Testis (tissue), 3 donors: ENCODE results near the gene EXOSC7. TPM values are rescaled to one million over a fixed set of nuclear protein-coding genes. Genes with fewer than 3 reads are reported as not detected.

ENCODE experiments used
- DNase-seq: peaks from one replicate; pipeline ENCODE4 v3.0.0-alpha.2; 2019
- H3K27ac ChIP-seq, 2 donors: fragments of 200-600 bp; sonication (generic); one replicate each; pipeline ENCODE4 v1.5.1; 2019
- H3K27me3 ChIP-seq: fragments of 200-600 bp; sonication (generic); one replicate; pipeline ENCODE4 v1.5.1; 2019
- H3K36me3 ChIP-seq: fragments of 200-600 bp; sonication (generic); one replicate; pipeline ENCODE4 v1.5.1; 2017; ENCODE audit warnings: low read depth; ENCODE audit errors: missing control alignments
- H3K4me1 ChIP-seq: fragments of 200-600 bp; sonication (generic); one replicate; pipeline ENCODE4 v1.5.1; 2019
- H3K4me3 ChIP-seq, 2 donors: fragments of 200-600 bp; sonication (generic); one replicate each; pipeline ENCODE4 v1.5.1; 2017 to 2019
- H3K9me3 ChIP-seq: fragments of 200-600 bp; sonication (generic); one replicate; pipeline ENCODE4 v1.5.1; 2017
- POLR2A ChIP-seq: fragments of 450-650 bp; IDR thresholded peaks from one replicate; pipeline ENCODE4 v1.6.1; 2017; ENCODE audit warnings: antibody characterized with exemption, mild to moderate bottlenecking, moderate library complexity
- WGBS, 2 donors: methylation state at CpG; one replicate each; pipeline ENCODE4 v1.1.5; 2018; 5-methylcytosine and 5-hydroxymethylcytosine counted together
- intact Hi-C: fragments of 100-400 bp; cut with DNase I; formaldehyde crosslinking; loops from one replicate; pipeline ENCODE4 v1.15.1; 2023; ENCODE audit warnings: low total_unique reads
- polyA plus RNA-seq: library from polyadenylated mRNA; stranded (reverse); fragments of 350-450 nt; fragmentation: Illumina TruSeq; extraction: RNeasy Lipid Tissue Mini Kit (QIAGEN cat#74804); gene quantifications from one replicate; pipeline ENCODE4 v1.2.3, GENCODE V29; 2014; ENCODE audit warnings: low read depth, low replicate concordance; ENCODE audit not compliant: insufficient read depth
- total RNA-seq, 2 donors: library from RNA; depleted of rRNA; stranded (reverse); fragments of >200 nt; gene quantifications; one replicate each; pipeline ENCODE4 v1.2.3, GENCODE V29; 2016
- TF ChIP-seq, protein P1 (sequence below), 3 experiments: fragments of 450-650 bp in 2 of 3; fragments of 200-600 bp in 1 of 3; sonication (generic) in 1 of 3; IDR thresholded peaks; one replicate each; pipeline ENCODE4 v1.5.1; 2016 to 2019; ENCODE audit warnings: antibody characterized with exemption in 3 of 3, mild to moderate bottlenecking in 2 of 3, moderate library complexity in 1 of 3

The EXOSC7 gene
- total and polyA plus RNA-seq, 3 donors from 2014 or later = 63.3 to 71.5 (median 66.3) TPM

DNA sequence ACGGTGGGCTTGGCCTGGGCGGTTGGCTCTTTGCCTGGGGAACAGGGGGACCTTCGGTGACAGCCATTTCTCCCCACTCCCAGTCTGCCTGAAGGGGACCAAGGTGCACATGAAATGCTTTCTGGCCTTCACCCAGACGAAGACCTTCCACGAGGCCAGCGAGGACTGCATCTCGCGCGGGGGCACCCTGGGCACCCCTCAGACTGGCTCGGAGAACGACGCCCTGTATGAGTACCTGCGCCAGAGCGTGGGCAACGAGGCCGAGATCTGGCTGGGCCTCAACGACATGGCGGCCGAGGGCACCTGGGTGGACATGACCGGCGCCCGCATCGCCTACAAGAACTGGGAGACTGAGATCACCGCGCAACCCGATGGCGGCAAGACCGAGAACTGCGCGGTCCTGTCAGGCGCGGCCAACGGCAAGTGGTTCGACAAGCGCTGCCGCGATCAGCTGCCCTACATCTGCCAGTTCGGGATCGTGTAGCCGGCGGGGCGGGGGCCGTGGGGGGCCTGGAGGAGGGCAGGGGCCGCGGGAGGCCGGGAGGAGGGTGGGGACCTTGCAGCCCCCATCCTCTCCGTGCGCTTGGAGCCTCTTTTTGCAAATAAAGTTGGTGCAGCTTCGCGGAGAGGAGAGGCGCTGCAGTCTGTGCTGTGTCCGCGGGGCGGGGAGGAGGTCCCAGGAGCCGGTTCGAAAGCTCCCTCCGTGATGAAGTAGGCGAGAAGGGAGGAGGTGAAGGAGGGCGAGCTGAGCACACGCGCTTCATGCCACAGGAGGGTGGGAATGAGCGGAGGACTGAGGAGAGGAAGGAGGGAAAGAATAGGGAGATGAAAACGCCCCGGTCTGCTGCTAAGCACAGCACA, 59.6 kb downstream of the EXOSC7 start:
- intact Hi-C loops = no loop called here
- WGBS, 2 donors = 26 to 32% methylated on average over 32 to 51 of the region's 64 CpGs
- no peaks in the 10 kb centered on the region for H3K36me3 ChIP-seq
- H3K4me1 ChIP-seq = peaks cover 26% of the 10 kb centered on the region
- TF ChIP-seq, protein P1, sequence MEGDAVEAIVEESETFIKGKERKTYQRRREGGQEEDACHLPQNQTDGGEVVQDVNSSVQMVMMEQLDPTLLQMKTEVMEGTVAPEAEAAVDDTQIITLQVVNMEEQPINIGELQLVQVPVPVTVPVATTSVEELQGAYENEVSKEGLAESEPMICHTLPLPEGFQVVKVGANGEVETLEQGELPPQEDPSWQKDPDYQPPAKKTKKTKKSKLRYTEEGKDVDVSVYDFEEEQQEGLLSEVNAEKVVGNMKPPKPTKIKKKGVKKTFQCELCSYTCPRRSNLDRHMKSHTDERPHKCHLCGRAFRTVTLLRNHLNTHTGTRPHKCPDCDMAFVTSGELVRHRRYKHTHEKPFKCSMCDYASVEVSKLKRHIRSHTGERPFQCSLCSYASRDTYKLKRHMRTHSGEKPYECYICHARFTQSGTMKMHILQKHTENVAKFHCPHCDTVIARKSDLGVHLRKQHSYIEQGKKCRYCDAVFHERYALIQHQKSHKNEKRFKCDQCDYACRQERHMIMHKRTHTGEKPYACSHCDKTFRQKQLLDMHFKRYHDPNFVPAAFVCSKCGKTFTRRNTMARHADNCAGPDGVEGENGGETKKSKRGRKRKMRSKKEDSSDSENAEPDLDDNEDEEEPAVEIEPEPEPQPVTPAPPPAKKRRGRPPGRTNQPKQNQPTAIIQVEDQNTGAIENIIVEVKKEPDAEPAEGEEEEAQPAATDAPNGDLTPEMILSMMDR (IDR thresholded peaks at IDR 0.05) = peak in 1 of 3 experiments; percentile 16
- TF ChIP-seq POLR2A = no peak
- no peaks in the 10 kb centered on the region for H3K27me3 ChIP-seq
- no peaks in the 10 kb centered on the region for H3K9me3 ChIP-seq
- DNase-seq = peak; percentile 50
- H3K4me3 ChIP-seq = peak overlapping the region; percentile 0 to 36
- H3K27ac ChIP-seq = peak overlapping the region; percentile 36 to 70

DNA sequence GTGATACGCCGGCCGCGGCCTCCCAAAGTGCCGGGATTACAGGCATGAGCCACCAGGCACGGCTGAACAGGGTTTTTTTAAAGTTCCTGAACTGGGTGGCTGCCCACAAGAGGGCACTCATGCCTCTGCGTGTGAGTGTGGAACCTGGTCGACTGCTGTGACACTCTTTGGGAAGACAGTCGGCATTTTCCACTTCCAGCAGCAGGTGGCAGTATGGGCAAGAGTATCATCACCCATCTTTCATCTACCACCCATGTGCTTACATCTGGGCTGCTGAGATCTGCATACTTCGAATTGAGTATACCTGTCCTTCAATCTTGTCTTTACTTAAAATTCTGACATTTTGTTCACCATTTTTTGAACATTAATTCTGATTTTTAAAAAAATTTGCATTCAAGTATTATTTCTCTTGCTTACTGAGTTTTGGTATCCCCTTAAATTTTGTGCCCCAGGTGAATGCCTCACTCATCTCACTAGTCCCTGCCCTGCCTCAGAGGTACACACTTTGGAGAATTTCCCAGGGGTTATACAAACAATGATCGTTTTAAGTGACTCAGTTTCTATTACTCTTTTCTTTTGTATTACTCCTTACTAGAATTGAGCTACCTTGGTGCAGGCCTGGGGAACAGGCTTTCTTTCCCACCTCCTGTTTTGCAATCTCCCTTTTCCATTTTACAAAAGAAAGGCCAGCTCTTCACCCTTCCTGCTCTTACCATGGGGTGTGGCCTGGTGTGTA, 61.8 kb downstream of the EXOSC7 start:
- Histone ChIP-seq H3K9me3 (no peaks in the 10 kb centered on the region), H3K27me3 (no peaks in the 10 kb centered on the region), H3K27ac (no peak overlapping the region), H3K4me1 (peaks cover 34% of the 10 kb centered on the region), H3K4me3 (no peak overlapping the region), H3K36me3 (no peaks in the 10 kb centered on the region)
- peak; percentile 96 for DNase-seq
- TF ChIP-seq POLR2A = no peak
- TF ChIP-seq, protein P1 (IDR thresholded peaks at IDR 0.05) = peak; percentile 82 to 93 (median 93)
- WGBS, 2 donors = 21 to 35% methylated on average over 11 of the region's 11 CpGs
- intact Hi-C loops = no loop called here

DNA sequence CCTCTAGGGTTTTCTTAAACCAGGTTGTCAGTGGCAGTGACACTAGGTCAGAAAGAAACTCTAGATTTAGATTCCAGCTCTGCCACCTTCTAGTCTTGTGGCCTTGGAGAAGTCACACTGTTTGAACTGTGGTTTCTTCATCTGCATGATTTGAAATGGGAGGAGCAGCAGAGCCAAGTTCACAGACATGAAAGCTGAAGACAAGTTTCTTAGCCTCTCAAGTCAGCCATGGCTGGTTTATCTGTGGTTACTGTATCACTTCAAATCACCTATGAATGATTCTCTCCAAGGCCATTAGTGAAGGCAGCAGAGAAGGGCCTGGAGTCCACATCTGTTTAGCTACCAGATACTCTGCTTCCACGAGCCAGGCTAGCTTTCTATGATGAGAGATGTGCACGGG, 65.6 kb downstream of the EXOSC7 start:
- intact Hi-C loops = loop anchor here (5.0 kb wide), 1 partner anchor 166 kb away; no protein-coding TSS in a partner anchor
- Histone ChIP-seq H3K27ac (no peak overlapping the region), H3K9me3 (no peaks in the 10 kb centered on the region), H3K4me1 (peaks cover 16% of the 10 kb centered on the region), H3K4me3 (no peak overlapping the region), H3K36me3 (no peaks in the 10 kb centered on the region), H3K27me3 (no peaks in the 10 kb centered on the region)
- no peak for DNase-seq
- 61 to 74% methylated on average over 2 of the region's 2 CpGs for WGBS, 2 donors
- TF ChIP-seq POLR2A = no peak
- TF ChIP-seq, protein P1 (IDR thresholded peaks at IDR 0.05) = no peak

DNA sequence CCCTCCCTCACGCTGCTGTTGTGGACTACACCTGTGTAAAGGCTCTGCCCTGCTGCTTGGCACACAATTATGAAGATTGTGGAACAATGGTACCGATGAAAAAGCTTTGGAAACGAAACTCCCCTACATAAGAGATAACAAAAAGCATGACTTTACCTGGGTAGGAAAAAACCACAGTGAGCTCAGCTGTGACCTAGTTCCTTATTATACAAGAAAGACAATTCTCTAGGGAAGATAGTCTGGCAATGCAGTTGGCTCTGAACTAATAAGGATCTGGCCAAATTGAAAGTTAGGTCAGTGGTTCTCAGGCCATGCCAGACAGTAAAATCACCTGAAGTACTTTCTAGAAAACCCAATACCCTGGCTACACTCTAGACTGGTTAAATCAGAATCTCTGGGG, 66.1 kb downstream of the EXOSC7 start:
- Histone ChIP-seq H3K4me3 (no peak overlapping the region), H3K36me3 (no peaks in the 10 kb centered on the region), H3K27me3 (no peaks in the 10 kb centered on the region), H3K4me1 (peaks cover 11% of the 10 kb centered on the region), H3K9me3 (no peaks in the 10 kb centered on the region), H3K27ac (no peak overlapping the region)
- WGBS, 2 donors = 71 to 86% methylated on average over 3 of the region's 3 CpGs
- intact Hi-C loops = loop anchor here (5.0 kb wide), 1 partner anchor 165 kb away; no protein-coding TSS in a partner anchor
- no peak for DNase-seq
- TF ChIP-seq, protein P1 (IDR thresholded peaks at IDR 0.05) = no peak
